Erythroblast (primary cell): Measurements from ENCODE around the gene CTRB1.

Experiments used
- DNase-seq, 2 experiments: peaks; one replicate each; lab custom pipeline; 2025; lab: John Stamatoyannopoulos, UW
- GATA1 ChIP-seq: IDR thresholded peaks from 2 replicates; pipeline ENCODE4 v1.6.1; 2011; ENCODE audit warnings: low read depth, mild to moderate bottlenecking, control low read depth, low read length, moderate library complexity
- POLR2A ChIP-seq: IDR thresholded peaks from 2 replicates; pipeline ENCODE4 v1.6.1; 2011; ENCODE audit warnings: mild to moderate bottlenecking, low read length

The CTRB1 gene

DNA sequence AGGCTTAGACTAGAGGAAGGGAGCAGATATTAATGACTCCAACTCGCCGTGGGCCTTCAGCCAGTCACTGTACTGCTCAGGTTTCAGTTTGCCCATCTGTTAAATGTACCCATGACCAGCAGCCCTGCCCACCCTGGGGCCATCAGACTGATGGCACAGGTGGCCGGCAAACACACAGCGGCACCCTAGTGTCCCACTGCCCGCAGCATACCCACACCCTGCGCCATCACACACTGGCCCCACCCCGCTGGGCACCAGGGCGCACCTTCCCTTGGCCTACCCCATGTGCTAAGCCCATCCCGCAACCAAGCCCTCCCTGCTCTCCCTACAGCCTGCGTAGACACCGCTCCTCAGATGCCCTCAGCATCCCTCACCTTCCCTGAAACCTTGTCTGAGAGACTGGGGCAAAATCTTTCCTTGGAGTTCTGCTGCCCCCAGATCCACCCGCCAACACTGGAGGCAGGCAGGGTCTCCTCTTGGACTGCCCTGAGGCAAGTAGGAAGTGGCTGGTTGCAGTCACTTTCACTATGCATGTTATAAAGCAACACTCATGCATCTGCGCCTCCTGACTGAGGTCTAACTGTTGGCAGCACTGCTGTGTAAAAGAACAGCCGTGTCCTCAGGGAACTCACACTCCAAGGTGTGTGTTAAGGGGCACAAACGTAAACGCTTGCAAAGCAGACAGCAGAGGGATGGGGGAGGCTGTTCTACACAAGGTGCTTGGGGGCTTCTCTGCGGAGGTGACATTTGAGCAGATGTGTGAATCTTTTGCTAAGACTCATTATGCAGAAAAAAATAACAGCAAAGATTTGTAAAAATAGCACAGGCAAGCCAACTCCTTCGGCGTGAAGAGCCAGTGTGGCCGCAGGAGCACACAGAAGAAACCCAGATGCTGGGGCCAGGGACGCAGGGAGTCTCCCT is 39.4 kb downstream of the CTRB1 start:
- no peak for TF ChIP-seq POLR2A
- TF ChIP-seq GATA1: no peak
- no peak for DNase-seq

- TF ChIP-seq POLR2A: no peak
- TF ChIP-seq GATA1: no peak
These were observed 40.0 kb downstream of the CTRB1 start for GRCh38 chr16:75258807-75259141.

GRCh38 chr16:75260851-75261589 is 42.2 kb downstream of the CTRB1 start:
- TF ChIP-seq POLR2A (no peak), GATA1 (no peak)
- no peak for DNase-seq

More at GRCh38 chr16:75258807-75259141, 40.0 kb downstream of the CTRB1 start:
- no peak for DNase-seq

- no peak for DNase-seq
- no peak for TF ChIP-seq GATA1
- no peak for TF ChIP-seq POLR2A
These were observed 42.8 kb downstream of the CTRB1 start for GRCh38 chr16:75261590-75262078.

DNA sequence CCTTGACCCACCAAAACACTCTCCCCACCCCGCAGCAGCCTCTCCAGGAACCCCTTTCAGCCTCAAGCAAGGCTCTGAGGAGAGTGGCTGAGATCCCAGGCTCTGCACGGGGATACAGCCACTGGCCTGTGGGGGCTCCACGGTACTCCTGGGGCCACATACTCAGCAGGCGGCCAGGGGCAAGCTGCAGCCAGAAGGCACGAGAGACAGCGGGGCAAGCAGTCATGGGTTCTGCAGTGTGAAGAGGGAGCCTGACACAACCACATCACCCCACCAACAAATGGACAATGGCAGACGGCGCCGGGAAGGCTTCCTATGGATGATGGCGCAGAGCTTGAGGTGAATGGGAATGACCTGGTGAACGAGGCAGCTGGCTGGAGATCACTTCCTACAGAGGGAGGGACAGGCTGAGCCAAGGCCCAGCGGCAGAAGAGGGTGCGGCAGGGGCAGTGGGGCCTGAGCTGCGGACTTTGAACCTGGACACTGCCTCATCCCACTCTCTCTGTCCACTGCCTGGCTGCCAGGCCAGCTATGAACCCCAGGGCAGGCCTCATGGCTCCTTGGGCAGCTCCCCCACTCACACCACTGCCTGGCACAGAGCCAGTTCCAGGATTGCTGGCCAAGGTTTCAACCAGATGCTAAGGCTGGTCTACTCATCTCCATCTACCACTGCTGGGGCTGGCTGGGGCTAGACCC is 43.5 kb downstream of the CTRB1 start:
- no peak for TF ChIP-seq POLR2A
- no peak for TF ChIP-seq GATA1
- DNase-seq: peak in 1 of 2 experiments; percentile 21

DNA sequence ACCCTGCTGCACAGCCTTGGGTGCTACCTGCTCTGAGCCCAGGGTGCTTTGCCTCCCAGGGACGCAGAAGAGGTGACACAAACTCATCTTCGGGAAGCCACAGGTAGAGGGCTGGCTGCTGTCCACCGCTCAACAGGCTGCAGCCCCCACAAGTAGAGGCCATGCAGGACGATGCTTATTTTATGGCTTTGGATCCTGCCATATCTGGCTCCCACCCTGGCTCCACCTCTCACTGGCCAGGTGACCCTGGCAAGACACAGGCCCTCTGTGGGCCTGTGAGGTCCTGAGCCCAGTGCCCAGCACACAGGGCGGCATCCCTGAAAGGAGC is 44.0 kb downstream of the CTRB1 start:
- TF ChIP-seq POLR2A (no peak), GATA1 (no peak)
- no peak for DNase-seq

- TF ChIP-seq POLR2A (no peak), GATA1 (no peak)
- DNase-seq: no peak
These were observed 44.6 kb downstream of the CTRB1 start for GRCh38 chr16:75263291-75263962.

DNA sequence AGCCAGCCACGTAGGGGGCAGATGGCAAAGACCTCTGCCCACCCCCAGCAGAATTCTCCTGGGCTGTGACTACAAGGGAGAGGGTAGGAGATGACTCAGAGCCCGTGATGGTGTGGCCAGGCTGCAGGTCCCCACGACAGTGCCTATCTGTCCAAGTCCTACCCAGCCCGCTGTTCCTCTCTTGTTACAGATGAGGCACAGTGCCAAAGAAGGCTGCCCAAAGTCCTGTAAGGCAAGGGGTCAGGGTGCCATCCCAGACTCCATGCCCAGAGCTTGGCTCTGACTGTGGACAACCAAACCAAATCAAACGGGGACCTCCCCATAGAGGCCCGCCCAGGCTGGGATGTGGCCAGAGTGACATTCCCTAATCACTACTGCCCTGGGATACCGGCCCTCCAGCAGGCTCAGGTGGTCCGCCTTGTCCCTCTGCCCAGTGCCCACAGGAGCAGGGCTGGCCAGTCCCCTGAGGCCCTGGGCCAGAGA is 45.2 kb downstream of the CTRB1 start:
- no peak for TF ChIP-seq POLR2A
- TF ChIP-seq GATA1: no peak
- DNase-seq: peak; percentile 17 to 27

DNA sequence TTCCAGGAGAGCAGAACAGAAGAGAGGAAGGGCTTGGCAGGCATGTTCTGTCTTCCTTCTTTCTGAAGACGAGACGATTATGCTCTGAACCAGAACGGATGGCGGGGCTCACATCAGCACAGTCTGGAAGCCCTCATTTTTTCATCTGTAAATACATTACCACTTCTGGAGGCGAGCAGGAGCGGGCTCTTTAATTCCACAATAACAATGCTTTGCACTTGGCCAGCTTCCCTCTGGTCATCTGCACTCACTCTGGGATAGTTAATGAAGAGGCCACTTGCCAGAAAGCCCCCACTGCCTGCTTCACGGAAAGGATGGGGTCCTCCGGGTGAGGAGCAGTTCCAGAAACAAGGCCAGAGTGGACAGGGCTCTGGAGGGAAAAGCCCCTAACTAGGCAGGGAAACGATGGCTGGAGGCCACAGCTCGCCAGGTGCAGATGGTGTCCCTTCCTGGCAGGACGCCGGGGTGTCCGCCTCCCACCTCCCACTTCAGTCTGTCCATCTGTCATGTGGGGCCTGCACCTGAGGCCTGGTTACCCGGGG is 45.7 kb downstream of the CTRB1 start:
- TF ChIP-seq GATA1 (no peak), POLR2A (no peak)
- peak in 1 of 2 experiments; percentile 21 for DNase-seq

- no peak for TF ChIP-seq POLR2A
- TF ChIP-seq GATA1: no peak
- DNase-seq: peak in 1 of 2 experiments; percentile 36
These were observed 46.5 kb downstream of the CTRB1 start for GRCh38 chr16:75264999-75265910.

DNA sequence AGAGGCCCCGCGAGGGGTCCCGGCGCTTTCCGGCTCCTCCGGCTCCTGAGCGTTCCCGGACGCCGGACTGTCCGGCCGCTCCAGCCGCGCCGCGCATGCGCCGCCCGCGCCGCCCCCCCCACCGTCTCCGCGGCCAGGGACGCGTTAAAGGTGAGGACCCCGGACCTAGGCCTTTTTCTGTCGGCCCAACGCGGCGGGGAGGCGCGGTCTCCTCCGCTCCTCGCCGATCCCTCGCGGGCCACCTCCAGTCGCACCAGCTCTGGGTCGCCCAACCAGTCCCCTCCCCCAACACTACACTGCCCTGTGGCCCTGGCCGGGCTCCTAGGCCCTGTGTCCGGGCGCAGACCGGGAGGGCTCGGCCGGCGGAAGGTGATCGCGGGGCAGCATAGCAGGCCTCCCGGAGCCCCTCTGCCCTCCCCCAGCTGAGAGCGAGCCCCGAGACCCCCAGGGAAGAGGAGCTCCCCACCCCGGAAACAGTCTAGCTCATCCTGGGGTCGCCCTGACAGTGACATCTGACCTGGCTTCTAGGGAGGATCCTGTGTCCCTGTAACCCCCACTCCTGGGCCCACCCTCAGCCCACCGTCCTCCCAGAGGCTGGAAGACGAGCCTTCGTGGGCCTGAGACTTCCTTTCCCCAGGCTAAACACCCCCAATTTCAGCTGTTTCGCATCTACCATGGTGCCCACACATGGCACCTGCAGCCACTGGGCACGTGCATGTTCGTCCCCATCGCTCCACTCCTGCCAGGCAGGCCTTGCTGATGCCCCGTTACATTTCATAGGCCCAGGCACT is 47.3 kb downstream of the CTRB1 start:
- DNase-seq: peak; percentile 75 to 77
- TF ChIP-seq POLR2A: no peak

DNA sequence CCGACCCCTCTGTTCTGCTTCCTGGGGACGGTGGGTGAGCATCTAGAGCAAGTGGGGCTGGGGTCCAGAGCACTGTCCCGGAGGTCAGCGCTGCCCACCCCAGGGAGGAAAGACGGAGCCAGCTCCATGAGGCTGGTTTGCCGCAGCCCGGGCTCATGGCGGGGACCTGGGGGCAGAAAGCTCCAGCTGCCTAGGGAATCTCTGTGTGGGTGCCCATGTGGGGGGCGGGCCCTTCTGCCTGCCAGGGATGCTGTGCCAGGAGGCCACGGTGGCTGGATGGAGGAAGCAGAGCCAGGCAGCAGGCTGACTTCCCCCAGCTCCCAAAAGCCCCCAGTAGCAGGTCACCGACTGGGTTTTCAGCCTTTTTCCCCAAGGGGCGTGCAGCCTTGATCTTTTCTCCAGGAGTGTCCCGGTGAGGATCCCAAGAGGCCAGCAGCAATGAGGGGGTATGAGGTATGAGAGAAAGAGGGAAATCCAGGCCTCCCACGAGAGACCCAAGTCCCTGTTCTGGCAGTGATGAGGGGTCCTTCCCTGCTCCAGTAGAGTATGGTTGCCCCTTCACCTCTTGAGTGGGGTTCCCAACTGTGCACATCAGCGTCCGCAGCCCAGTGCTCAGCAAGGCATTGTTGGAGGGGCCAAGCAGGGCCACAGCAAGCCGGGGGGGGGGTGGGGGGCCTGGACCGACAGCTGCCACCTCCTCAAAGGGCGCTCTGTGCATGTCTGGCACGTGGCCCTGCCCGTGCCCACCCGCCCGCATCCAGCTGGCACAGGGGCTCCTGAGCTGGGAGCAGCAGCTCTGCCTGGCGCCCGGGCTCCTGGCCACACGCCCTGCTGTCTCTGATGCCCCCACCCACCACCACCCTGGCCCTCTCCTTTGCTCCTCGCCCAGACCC is 48.2 kb downstream of the CTRB1 start:
- DNase-seq: no peak
- TF ChIP-seq GATA1 (no peak), POLR2A (no peak)
